HEK293 (cell line): Measurements from ENCODE around the gene RPS6KB1.

ENCODE experiments used
- CTCF ChIP-seq: fragments of 450-650 bp; formaldehyde crosslinking; IDR thresholded peaks from 2 replicates; pipeline ENCODE4 v1.5.1; 2016; ENCODE audit warnings: missing biosample characterization, missing genetic modification characterization
- REST ChIP-seq: fragments of 450-650 bp; formaldehyde crosslinking; IDR thresholded peaks from 2 replicates; pipeline ENCODE4 v1.5.1; 2016; ENCODE audit warnings: missing biosample characterization, missing genetic modification characterization
- YY1 ChIP-seq: fragments of 450-650 bp; formaldehyde crosslinking; IDR thresholded peaks from 2 replicates; pipeline ENCODE4 v1.5.1; 2018; ENCODE audit warnings: missing biosample characterization, missing genetic modification characterization
- ZEB2 ChIP-seq: fragments of 450-650 bp; formaldehyde crosslinking; IDR thresholded peaks from 2 replicates; pipeline ENCODE4 v1.5.1; 2016; ENCODE audit warnings: missing biosample characterization, missing genetic modification characterization

DNA sequence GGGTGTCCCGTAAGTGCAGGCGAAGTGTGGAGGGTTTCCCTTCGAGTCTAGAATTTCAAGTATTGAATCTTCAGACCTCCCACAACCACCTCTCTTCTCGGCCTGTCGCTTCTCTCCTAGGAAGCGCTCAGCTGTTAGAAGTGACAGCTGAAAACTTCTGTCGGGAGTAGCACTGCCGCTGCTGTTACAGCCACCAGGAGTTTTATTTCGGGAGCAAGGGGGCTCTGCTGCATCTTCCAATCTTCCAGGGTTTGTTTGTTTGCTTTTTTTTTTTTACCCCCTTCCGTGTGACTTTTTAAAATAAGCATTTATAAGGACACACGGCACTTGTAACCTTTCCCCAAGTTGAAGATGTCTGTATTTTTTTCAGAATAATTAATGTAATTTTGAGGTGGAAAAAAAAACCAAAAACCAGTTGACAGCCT, 767 bp downstream of the RPS6KB1 start:
- TF ChIP-seq CTCF (tag by site-specific recombination) (no peak), REST (tag by site-specific recombination) (no peak), ZEB2 (tag by site-specific recombination) (no peak), YY1 (tag by site-specific recombination) (no peak)
